GM18907 (cell line): Measurements from ENCODE around the gene ATP2B2.

Experiments
- ATAC-seq: cut with Tn5 transposase; IDR thresholded peaks from one replicate; pipeline ENCODE4 v1.9.1; 2021; ENCODE audit warnings: mild to moderate bottlenecking, moderate library complexity; ENCODE audit not compliant: unreplicated experiment

The ATP2B2 gene

GRCh38 chr3:10511809-10512494, 6.6 kb upstream of the ATP2B2 start:
- no peak for ATAC-seq

- no peak for ATAC-seq
These were observed 5.5 kb upstream of the ATP2B2 start for GRCh38 chr3:10510743-10511432.

GRCh38 chr3:10510086-10510742, 4.8 kb upstream of the ATP2B2 start:
- ATAC-seq: no peak

- no peak for ATAC-seq
These were observed 3.9 kb upstream of the ATP2B2 start for GRCh38 chr3:10509325-10509724.

GRCh38 chr3:10508619-10509260, 3.4 kb upstream of the ATP2B2 start:
- ATAC-seq: no peak

- no peak for ATAC-seq
These were observed 2.8 kb upstream of the ATP2B2 start for GRCh38 chr3:10508235-10508618.

GRCh38 chr3:10507331-10507730, 1.9 kb upstream of the ATP2B2 start:
- ATAC-seq: no peak

GRCh38 chr3:10506696-10507095, 1.3 kb upstream of the ATP2B2 start:
- no peak for ATAC-seq

- no peak for ATAC-seq
These were observed 602 bp upstream of the ATP2B2 start for GRCh38 chr3:10505791-10506585.

GRCh38 chr3:10504171-10505049, 976 bp downstream of the ATP2B2 start:
- no peak for ATAC-seq

GRCh38 chr3:10503217-10503796, 2.1 kb downstream of the ATP2B2 start:
- no peak for ATAC-seq

GRCh38 chr3:10502185-10502880, 3.1 kb downstream of the ATP2B2 start:
- ATAC-seq: no peak

GRCh38 chr3:10501664-10502052, 3.7 kb downstream of the ATP2B2 start:
- no peak for ATAC-seq

GRCh38 chr3:10500717-10501663, 4.4 kb downstream of the ATP2B2 start:
- ATAC-seq: no peak

GRCh38 chr3:10498271-10498670, 7.1 kb downstream of the ATP2B2 start:
- ATAC-seq: no peak

GRCh38 chr3:10497439-10497838, 7.9 kb downstream of the ATP2B2 start:
- no peak for ATAC-seq

- ATAC-seq: no peak
These were observed 9.1 kb downstream of the ATP2B2 start for GRCh38 chr3:10496121-10496863.
